HepG2 (cell line): ENCODE measurements around the gene TTC23. TPM values are rescaled to one million over a fixed set of nuclear protein-coding genes. Genes with fewer than 3 reads are reported as not detected.
A peak's percentile ranks its signal among the peaks of the same experiment; 100 is the strongest.

Experiments
- FOXP1 ChIP-seq, 2 experiments: fragments of 450-650 bp in 1 of 2; IDR thresholded peaks; 2 replicates each; pipeline ENCODE4 v1.6.1; 2017 to 2018; ENCODE audit warnings: antibody characterized with exemption in 1 of 2
- HDAC6 ChIP-seq: fragments of 200-600 bp; sonication (generic); IDR thresholded peaks from 2 replicates; pipeline ENCODE4 v1.7.0; 2017; ENCODE audit warnings: mild to moderate bottlenecking, antibody characterized with exemption, low read length, low read depth
- HINFP ChIP-seq: sonication (generic); formaldehyde crosslinking; IDR thresholded peaks from 2 replicates; pipeline ENCODE4 v1.4.0; 2020; ENCODE audit warnings: low read depth, mild to moderate bottlenecking, missing genetic modification reagents
- HNF1A ChIP-seq, 2 experiments: sonication (generic) in 1 of 2; formaldehyde crosslinking in 1 of 2; IDR thresholded peaks; 2 replicates each; pipeline versions ENCODE4 v1.4.0 to v1.6.1; 2016 to 2020; ENCODE audit warnings: borderline replicate concordance in 1 of 2, low read depth in 1 of 2, mild to moderate bottlenecking in 1 of 2, missing genetic modification reagents in 1 of 2
- KDM2A ChIP-seq: sonication (generic); formaldehyde crosslinking; IDR thresholded peaks from 2 replicates; pipeline ENCODE4 v1.4.0; 2020; ENCODE audit warnings: low read depth, missing genetic modification reagents, borderline replicate concordance
- NCOR1 ChIP-seq: fragments of 200-600 bp; sonication (generic); IDR thresholded peaks from 2 replicates; pipeline ENCODE4 v1.7.0; 2017; ENCODE audit warnings: antibody characterized with exemption, low read length, borderline replicate concordance
- PAXIP1 ChIP-seq: sonication (generic); formaldehyde crosslinking; conservative IDR thresholded peaks from 2 replicates; pipeline ENCODE4 v1.4.0; 2020; ENCODE audit warnings: mild to moderate bottlenecking, missing genetic modification reagents, moderate library complexity
- SIN3B ChIP-seq: fragments of 150-350 bp; IDR thresholded peaks from 2 replicates; pipeline ENCODE4 v1.6.1; 2014; ENCODE audit warnings: low read length
- SP140L ChIP-seq: sonication (generic); formaldehyde crosslinking; IDR thresholded peaks from 2 replicates; pipeline ENCODE4 v1.4.0; 2020; ENCODE audit warnings: missing genetic modification reagents, borderline replicate concordance
- TEAD2 ChIP-seq: sonication (generic); formaldehyde crosslinking; IDR thresholded peaks from 2 replicates; pipeline ENCODE4 v1.9.0; 2021; ENCODE audit warnings: missing genetic modification reagents
- ZBTB43 ChIP-seq: sonication (generic); formaldehyde crosslinking; conservative IDR thresholded peaks from 2 replicates; pipeline ENCODE4 v1.4.0; 2020; ENCODE audit warnings: missing genetic modification reagents
- ZFP37 ChIP-seq: sonication (generic); formaldehyde crosslinking; IDR thresholded peaks from 2 replicates; pipeline ENCODE4 v1.4.0; 2020; ENCODE audit warnings: missing genetic modification reagents, borderline replicate concordance
- ZNF180 ChIP-seq: sonication (generic); formaldehyde crosslinking; IDR thresholded peaks from 2 replicates; pipeline ENCODE4 v1.4.0; 2020; ENCODE audit warnings: low read depth, missing genetic modification reagents, borderline replicate concordance
- ZNF34 ChIP-seq: sonication (generic); formaldehyde crosslinking; IDR thresholded peaks from 2 replicates; pipeline ENCODE4 v1.4.0; 2020; ENCODE audit warnings: mild to moderate bottlenecking, missing genetic modification reagents, borderline replicate concordance
- ZNF350 ChIP-seq: sonication (generic); formaldehyde crosslinking; IDR thresholded peaks from 2 replicates; pipeline ENCODE4 v1.4.0; 2020; ENCODE audit warnings: mild to moderate bottlenecking, low read depth, missing genetic modification reagents, borderline replicate concordance
- ZNF430 ChIP-seq: sonication (generic); formaldehyde crosslinking; IDR thresholded peaks from 2 replicates; pipeline ENCODE4 v1.9.0; 2021; ENCODE audit warnings: mild to moderate bottlenecking, missing genetic modification reagents
- ZNF576 ChIP-seq: sonication (generic); formaldehyde crosslinking; IDR thresholded peaks from 2 replicates; pipeline ENCODE4 v1.4.0; 2020; ENCODE audit warnings: mild to moderate bottlenecking, missing genetic modification reagents
- ZNF776 ChIP-seq: sonication (generic); formaldehyde crosslinking; IDR thresholded peaks from 2 replicates; pipeline ENCODE4 v1.4.0; 2020; ENCODE audit warnings: mild to moderate bottlenecking, missing genetic modification reagents
- polyA plus RNA-seq, 8 experiments: library from polyadenylated mRNA; depleted of rRNA in 3 of 8; stranded (reverse) in 7 of 8; unstranded in 1 of 8; fragments of >200 nt; fragmentation: Illumina TruSeq in 4 of 8; extraction: Trizol in 4 of 8; gene quantifications; 2 replicates each; pipeline versions ENCODE4 v1.2.1 to v1.2.3, GENCODE V29; 2011 to 2016; ENCODE audit warnings: low read depth in 4 of 8, missing spikeins in 1 of 8, mixed read lengths in 1 of 8; ENCODE audit not compliant: insufficient read depth in 1 of 8
- total RNA-seq, 5 experiments: library from RNA; depleted of rRNA; stranded (reverse); fragments of >200 nt; fragmentation: Illumina TruSeq; extraction: Trizol; gene quantifications; 2 replicates each; pipeline ENCODE4 v1.2.3, GENCODE V29; 2016; ENCODE audit warnings: low read depth in 1 of 5

Gene TTC23
- total and polyA plus RNA-seq, 2 of the 13 experiments (the other 11 are each of a cell fraction or from before 2014, with no cell fraction given), result 1.6 to 11.7 TPM

- TF ChIP-seq HNF1A (IDR thresholded peaks at IDR 0.05; ENCODE audit: low read depth), result no peak; the same call in 1 of the 2 replicates
- no peak for TF ChIP-seq HNF1A (CRISPR knock-in tag; IDR thresholded peaks at IDR 0.05; ENCODE audit: borderline replicate concordance)
- no peak for TF ChIP-seq ZBTB43 (CRISPR knock-in tag)
- no peak for TF ChIP-seq ZNF430 (CRISPR knock-in tag)
- no peak for TF ChIP-seq TEAD2
- no peak for TF ChIP-seq SIN3B
- TF ChIP-seq FOXP1 (IDR thresholded peaks at IDR 0.05), result no peak
- no peak for TF ChIP-seq FOXP1 (CRISPR knock-in tag; IDR thresholded peaks at IDR 0.05)
- TF ChIP-seq ZNF776 (CRISPR knock-in tag), result no peak
- peak; percentile 41; the same call in 1 of the 2 replicates for TF ChIP-seq NCOR1
- no peak for TF ChIP-seq ZNF350 (CRISPR knock-in tag)
- 0 out of 2 replicates have a peak, but pooled peaks have one; percentile 26 for TF ChIP-seq PAXIP1 (CRISPR knock-in tag)
- TF ChIP-seq ZNF34 (CRISPR knock-in tag), result no peak
- no peak for TF ChIP-seq KDM2A
- no peak for TF ChIP-seq ZNF180 (CRISPR knock-in tag)
- TF ChIP-seq ZNF576 (CRISPR knock-in tag), result no peak
- no peak for TF ChIP-seq SP140L (CRISPR knock-in tag)
- no peak for TF ChIP-seq HDAC6
- no peak for TF ChIP-seq HINFP (CRISPR knock-in tag)
- TF ChIP-seq ZFP37 (CRISPR knock-in tag), result no peak
Observed at GRCh38 chr15:99257107-99257750, 7.8 kb upstream of the TTC23 start (continued).
